Activated naive CD8-positive, alpha-beta T cell (primary cell): ENCODE data around the gene TBCD.

Experiments used
- H3K27ac Mint-ChIP-seq: one replicate; pipeline ENCODE4 v1.8.0; 2021; ENCODE audit warnings: mixed read lengths
- H3K27me3 Mint-ChIP-seq: one replicate; pipeline ENCODE4 v1.8.0; 2021; ENCODE audit warnings: mixed read lengths
- H3K36me3 Mint-ChIP-seq: one replicate; pipeline ENCODE4 v1.8.0; 2021; ENCODE audit warnings: mixed read lengths
- H3K4me1 Mint-ChIP-seq: one replicate; pipeline ENCODE4 v1.8.0; 2021; ENCODE audit warnings: low read depth, mixed read lengths
- H3K4me3 Mint-ChIP-seq: one replicate; pipeline ENCODE4 v1.8.0; 2021; ENCODE audit warnings: mild to moderate bottlenecking, mixed read lengths
- H3K9me3 Mint-ChIP-seq: one replicate; pipeline ENCODE4 v1.8.0; 2021; ENCODE audit warnings: low read depth, mixed read lengths

The TBCD gene

DNA sequence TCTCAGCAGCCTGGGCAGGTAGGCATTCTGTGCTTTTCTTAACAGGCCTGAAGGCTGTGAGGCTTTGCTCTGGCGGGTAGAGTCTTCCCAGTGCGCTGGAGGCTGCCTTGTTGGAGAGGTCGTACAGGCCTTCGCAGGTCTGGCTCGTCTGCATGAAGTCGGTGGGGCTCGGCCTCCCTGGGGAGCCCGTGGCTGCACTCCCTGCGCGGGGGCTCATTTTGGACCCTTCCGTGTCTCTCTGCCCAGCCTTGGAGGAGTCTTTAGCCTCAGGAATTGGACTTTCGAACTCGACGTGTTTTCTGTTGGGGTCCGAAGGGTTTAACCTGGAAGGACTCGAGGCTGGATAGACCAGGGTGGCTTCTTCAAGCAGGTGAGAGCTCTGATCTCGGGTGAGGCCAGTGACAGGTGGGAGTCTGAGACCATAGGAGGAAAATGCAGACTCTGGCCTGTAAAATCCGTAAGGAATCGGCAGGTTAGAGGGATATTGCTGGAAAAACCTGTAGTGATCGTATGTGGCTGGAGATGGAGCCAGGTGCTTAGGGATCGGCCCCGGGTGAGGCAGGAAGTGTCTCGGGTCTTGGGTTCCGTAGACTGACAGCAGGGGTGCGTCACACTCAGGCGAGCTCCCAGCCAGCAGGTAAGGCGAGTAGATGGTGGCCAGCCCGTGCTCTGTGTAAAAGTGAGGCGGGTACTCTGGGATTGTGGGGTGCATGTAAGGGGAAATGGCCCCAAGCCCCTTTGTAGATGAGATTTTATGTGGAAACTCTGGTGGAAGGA is 79.4 kb downstream of the TBCD start:
- Mint-ChIP-seq H3K27me3 (no peaks in the 10 kb centered on the region), H3K4me1 (no peaks in the 10 kb centered on the region), H3K9me3 (no peaks in the 10 kb centered on the region), H3K36me3 (peaks cover 18% of the 10 kb centered on the region), H3K27ac (no peak overlapping the region), H3K4me3 (no peak overlapping the region)

DNA sequence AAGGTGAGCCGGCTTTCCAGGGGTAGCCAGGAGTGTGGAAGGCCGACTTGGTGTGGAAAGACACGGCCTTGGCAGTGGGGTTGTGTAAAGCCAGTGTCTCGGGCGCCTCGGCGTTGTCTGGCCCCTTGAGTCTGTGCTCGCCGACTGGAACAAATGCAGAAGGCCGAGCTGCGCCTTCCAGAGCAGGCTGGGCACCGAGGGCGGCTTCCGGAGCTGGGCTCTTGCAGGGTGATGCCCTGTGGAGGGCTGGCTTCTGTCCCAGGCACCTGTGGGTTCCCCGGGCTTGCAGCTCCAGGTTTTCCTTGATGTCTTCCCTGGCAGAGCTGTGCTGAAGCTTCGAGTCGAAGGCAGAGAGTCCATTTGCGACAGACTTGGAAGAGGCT is 79.9 kb downstream of the TBCD start:
- H3K4me3 Mint-ChIP-seq = no peak overlapping the region
- H3K27me3 Mint-ChIP-seq = no peaks in the 10 kb centered on the region
- H3K4me1 Mint-ChIP-seq = no peaks in the 10 kb centered on the region
- H3K27ac Mint-ChIP-seq = no peak overlapping the region
- H3K36me3 Mint-ChIP-seq = peaks cover 18% of the 10 kb centered on the region
- no peaks in the 10 kb centered on the region for H3K9me3 Mint-ChIP-seq

DNA sequence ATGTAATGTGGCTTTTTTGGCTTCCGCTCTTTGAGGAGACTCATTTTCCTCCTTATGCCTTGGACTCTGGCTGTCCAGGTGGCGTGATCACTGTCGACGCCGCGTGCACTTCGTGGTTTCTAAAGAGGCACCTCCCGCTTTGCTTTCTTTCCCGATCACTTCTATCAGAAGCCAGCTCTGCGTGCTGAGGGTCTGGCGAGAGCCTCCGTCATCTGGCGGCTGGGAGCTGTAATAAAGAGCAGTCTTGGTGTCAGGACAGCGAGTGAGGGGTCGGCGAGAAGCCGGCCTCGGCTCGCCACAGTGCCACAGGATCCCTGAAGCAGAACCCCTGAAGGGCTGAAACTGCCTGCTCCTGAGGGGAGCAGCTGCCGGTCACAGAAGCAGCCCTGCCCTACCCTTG is 80.5 kb downstream of the TBCD start:
- Mint-ChIP-seq H3K9me3 (no peaks in the 10 kb centered on the region), H3K27ac (no peak overlapping the region), H3K27me3 (no peaks in the 10 kb centered on the region), H3K36me3 (peaks cover 18% of the 10 kb centered on the region), H3K4me3 (no peak overlapping the region), H3K4me1 (no peaks in the 10 kb centered on the region)

DNA sequence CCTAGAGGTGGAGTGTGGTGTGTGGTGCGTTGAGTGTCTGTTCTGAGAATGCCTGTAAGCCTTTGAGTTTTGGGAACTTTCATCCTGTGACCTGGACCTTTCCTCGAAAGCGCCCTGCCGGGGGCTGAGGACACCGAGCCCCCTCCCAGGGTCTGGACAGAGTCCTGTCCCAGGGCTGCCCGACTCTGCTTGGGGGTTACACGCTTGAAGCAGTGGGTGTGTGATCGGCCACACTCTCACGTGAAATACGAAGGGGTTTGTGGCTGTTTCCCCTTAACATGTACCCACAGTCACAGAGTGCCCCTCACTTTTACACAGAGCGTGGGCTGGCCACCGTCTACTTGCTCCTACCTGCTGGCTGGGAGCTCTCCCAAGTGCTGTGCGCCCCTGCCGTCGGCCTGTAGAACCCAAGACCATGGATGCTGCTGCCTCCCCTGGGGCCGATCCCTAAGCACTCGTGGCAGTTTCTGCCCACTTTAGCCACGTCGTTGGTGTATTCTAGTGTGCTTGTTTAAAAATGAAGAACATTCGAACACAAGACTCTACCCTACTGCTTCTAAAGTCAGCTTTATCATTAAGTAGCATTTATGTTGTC is 81.1 kb downstream of the TBCD start:
- Mint-ChIP-seq H3K9me3 (no peaks in the 10 kb centered on the region), H3K36me3 (peaks cover 18% of the 10 kb centered on the region), H3K27me3 (no peaks in the 10 kb centered on the region), H3K27ac (no peak overlapping the region), H3K4me3 (no peak overlapping the region), H3K4me1 (no peaks in the 10 kb centered on the region)

DNA sequence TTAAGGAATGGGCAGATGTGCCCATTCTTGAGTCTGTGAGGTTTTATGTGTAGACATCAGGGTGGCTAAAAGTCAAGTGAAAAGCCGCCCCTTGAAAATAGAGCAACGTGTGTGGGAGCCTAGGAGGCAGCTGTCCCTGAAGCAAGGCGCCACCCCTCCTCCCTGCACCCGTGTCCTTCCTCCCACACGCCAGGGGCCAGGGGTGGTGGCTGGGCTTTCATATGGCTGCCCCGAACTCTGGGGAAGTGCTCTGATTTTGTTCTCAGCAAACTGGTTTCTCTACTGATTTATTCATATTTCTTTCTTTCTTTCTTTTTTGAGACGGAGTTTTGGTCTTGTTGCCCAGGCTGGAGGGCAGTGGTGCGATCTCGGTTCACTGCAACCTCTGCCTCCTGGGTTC is 83.3 kb downstream of the TBCD start:
- Mint-ChIP-seq H3K4me1 (no peaks in the 10 kb centered on the region), H3K27me3 (no peaks in the 10 kb centered on the region), H3K27ac (no peak overlapping the region), H3K4me3 (no peak overlapping the region), H3K36me3 (peaks cover 5% of the 10 kb centered on the region), H3K9me3 (no peaks in the 10 kb centered on the region)

DNA sequence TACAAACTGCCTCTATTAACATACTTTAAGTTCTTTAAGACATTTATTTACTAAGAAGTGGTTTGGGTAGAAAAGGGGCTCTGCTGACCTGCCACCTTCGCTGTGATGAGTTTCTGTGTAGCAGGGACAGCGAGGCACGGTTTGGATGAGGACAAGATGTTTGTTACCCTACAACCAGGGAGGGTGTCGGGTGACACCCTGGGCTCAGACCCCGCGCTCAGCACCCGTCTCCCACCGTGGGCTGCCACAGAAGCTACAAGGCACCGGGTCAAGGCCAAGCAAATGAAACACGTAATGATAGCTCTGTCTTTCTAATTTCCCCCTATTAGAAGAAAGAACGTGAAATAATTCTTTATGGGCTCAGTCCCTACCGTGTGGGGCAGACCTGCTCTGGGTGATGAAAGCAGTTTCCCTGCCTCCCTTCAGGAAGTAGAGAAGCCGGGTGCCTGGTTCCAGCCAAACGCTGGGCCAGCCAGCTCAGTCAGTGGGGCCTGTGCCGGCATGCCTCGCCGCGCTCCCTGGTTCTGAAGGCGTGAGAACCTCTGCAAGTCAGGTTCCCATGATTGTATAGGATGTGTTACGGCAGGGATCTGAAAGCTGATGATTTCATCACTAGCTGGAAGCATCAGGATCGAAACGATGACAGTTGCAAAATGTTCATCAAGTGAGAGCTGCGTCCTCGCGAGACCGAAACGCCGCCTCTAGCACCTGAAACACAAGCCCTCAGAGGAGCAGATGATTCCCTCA is 84.1 kb downstream of the TBCD start:
- no peak overlapping the region for H3K27ac Mint-ChIP-seq
- no peaks in the 10 kb centered on the region for H3K4me1 Mint-ChIP-seq
- H3K9me3 Mint-ChIP-seq = no peaks in the 10 kb centered on the region
- H3K4me3 Mint-ChIP-seq = no peak overlapping the region
- no peaks in the 10 kb centered on the region for H3K27me3 Mint-ChIP-seq
- peaks cover 5% of the 10 kb centered on the region for H3K36me3 Mint-ChIP-seq

DNA sequence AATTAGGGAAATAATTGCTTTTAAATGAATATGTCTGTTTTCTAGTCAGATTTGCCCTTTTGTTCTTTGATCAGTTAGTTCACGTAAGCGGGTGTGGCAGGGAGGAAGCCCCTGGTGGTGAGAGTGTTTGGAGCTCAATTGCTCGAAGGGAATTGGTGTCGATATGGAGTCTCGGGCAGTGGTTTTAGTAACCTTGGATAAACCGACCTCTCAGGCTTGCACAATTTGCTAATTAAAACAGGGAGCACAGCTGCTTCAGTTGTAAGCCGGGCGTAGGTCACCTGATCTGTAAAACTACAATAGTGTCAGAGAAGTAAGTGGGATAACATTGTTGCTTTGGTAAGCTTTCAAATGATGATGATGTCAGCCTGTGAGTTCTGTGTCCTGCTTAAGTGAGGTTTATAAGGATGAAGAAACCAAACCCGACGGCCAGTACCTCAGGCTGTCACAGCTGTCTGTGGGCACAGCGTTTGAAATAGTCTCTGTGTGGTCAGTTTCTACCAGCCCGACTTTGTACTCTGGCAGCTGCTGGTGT is 85.0 kb downstream of the TBCD start:
- H3K4me3 Mint-ChIP-seq = no peak overlapping the region
- H3K9me3 Mint-ChIP-seq = no peaks in the 10 kb centered on the region
- H3K27ac Mint-ChIP-seq = no peak overlapping the region
- peaks cover 5% of the 10 kb centered on the region for H3K36me3 Mint-ChIP-seq
- H3K27me3 Mint-ChIP-seq = no peaks in the 10 kb centered on the region
- no peaks in the 10 kb centered on the region for H3K4me1 Mint-ChIP-seq

DNA sequence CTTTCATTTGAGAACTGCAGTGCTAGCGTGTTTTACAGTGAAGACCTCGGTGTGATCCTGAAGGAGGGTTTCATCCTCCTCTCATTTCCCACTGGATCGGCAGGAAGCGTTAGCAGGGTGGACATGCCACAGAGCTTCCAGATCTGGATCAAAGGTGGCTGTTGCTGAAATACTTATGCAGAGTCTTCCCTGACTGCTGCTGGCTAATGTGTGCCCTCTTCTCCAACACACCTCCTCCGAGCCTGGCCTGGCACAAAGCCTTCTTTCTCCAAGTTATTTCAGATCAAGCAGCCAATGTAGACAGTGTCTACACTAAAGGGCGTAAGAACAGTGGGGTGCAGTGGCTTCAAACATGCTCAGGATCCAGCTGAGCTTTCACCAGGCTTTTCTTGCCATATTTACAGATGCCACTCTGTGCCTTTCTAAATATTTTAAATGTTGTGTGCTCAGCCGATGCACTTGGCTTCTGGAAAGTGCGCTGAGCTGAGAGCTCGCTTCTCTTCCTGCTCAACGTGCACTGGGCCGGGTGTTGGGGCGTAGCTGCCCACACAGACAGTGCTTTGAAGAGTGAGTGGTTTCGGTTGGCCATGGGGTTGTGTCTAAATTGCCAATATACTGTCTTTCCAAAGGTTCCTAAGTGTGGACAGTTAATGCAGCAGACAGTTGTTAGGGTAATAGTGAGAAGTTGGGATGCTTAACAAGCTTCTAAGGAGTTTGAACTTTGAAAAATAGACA is 85.9 kb downstream of the TBCD start:
- Mint-ChIP-seq H3K36me3 (peaks cover 5% of the 10 kb centered on the region), H3K27ac (no peak overlapping the region), H3K4me3 (no peak overlapping the region), H3K27me3 (no peaks in the 10 kb centered on the region), H3K4me1 (no peaks in the 10 kb centered on the region), H3K9me3 (no peaks in the 10 kb centered on the region)

DNA sequence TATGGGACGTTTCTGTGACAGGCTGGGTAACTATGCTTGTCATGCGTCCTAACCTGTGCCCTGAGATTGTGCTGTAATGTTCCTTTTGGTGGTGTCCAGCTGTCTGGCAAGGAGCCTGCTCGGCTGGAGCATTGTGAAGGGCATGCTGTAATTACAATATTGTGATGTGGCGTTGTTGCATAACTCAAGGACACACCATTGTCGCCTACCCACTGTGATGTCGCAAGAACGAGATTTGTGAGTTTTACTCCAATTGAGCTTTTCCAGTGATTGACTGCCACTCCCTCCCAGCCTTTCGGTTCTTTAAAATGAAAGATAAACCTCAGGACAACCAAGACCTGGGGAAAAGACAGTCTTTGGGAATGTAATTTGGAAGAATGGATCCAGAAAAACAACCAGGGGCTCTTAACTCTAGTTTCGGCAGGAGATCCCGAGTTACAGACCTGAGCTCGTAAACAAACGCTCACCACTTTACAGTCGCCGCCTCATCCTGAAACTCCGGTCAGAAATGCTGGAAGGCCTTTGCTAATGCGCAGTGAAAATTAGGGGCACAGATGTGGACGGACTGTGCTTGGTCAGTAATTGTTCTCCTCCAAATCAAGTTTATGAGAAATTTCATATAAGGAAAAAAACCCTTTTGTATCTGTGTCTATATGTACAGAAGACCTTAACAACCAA is 86.7 kb downstream of the TBCD start:
- Mint-ChIP-seq H3K27ac (no peak overlapping the region), H3K27me3 (no peaks in the 10 kb centered on the region), H3K36me3 (peaks cover 3% of the 10 kb centered on the region), H3K9me3 (no peaks in the 10 kb centered on the region), H3K4me3 (no peak overlapping the region), H3K4me1 (no peaks in the 10 kb centered on the region)

DNA sequence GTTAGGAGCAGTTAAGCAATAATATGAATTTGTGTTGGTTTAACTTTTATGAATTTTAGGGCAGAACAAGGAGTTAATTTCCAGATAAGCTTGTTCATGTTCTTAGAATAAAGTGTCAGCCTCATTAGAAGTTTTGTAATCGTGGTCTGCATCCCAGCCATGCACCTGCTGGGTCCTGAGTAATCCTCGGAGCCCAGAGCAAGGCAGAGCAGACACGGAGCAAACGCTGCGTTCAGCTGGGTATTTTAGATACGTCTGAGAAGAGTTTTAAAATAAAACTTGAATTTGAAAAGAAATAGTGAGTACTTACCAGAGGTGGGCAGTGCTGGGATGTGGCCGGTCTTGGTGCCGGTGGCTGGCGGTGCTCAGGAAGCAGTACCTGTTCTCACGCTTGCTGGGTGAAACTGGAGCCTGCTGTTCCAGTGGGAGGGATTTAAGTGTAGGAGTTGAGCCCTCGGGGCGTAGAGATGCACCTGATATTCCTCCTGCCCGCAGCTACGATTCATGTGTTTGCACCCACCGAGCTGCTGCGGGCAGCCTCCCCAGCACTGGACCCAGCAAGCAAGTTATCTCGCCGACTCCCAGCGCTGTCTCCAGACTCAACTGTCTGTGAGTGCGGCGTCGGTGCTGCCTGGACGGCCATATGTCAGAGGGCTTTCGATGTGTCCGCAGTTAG is 87.9 kb downstream of the TBCD start, which contains the start of gene ZNF750:
TSS of gene ZNF750 (minus strand) at position 406 of the 676 bp plus-strand sequence. CDS start 7,568 bp downstream, outside the sequence.
- Mint-ChIP-seq H3K4me3 (no peak within 1 kb of the TSS), H3K9me3 (no peaks in the 10 kb centered on the region), H3K27me3 (no peaks in the 10 kb centered on the region), H3K4me1 (peaks cover 1% of the 10 kb centered on the region), H3K36me3 (peaks cover 3% of the 10 kb centered on the region), H3K27ac (no peak within 1 kb of the TSS)

DNA sequence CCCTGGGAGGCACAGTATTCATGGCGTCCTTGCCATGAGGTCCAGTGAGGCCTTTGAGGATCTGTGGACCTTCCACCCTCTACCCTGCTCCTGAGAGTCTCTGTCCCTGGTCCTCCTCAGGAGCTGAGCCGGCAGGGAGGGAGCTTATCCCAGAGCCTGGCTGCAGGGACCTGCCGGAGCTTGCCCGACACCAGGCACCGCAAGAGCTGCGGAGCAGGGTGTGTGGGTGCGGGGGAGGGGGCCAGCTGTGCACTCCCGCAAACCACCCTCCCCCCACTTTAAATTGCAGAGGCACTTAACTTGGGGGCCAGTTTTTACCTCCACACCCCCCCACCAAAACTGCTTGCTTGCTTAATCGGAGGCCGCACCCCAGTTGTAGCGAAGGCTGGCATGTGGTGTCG is 88.6 kb downstream of the TBCD start:
- H3K36me3 Mint-ChIP-seq = peaks cover 3% of the 10 kb centered on the region

DNA sequence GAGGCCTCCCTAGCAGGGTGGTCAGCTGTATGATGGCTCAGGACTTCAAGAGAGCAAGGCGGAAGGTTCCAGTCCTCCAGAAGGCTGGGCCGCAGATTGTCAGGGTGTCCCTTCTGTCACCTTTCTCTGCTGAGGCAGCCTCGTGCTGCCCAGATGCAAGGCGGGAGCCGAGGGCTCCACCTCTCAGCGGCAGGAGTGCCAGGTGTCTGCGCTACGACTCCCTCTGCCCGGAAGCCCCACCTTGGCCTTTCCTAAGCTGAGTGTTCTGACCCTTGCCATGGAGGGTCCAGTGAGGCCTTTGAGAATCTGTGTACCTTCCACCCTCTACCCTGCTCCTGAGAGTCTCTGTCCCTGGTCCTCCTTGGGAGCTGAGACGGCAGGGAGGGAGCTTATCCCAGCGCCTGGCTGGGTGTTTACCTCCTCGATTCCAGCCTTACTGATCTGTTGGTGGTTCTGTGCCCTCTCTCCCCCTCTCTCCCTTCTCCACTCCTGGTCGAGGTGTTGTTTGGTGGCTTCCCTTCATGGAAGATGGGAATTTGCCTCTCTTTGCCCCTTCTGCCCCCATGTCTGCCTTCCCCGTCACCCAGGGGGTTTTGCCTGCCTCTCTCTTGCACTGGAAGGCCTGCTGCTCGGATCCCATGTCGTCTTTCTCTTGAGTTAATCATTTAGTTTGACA is 90.2 kb downstream of the TBCD start:
- Mint-ChIP-seq H3K4me3 (no peak overlapping the region), H3K4me1 (peaks cover 1% of the 10 kb centered on the region), H3K36me3 (peaks cover 5% of the 10 kb centered on the region), H3K9me3 (no peaks in the 10 kb centered on the region), H3K27ac (no peak overlapping the region), H3K27me3 (no peaks in the 10 kb centered on the region)

More for the DNA sequence above, 88.6 kb downstream of the TBCD start:
- Mint-ChIP-seq H3K4me1 (peaks cover 1% of the 10 kb centered on the region), H3K27me3 (no peaks in the 10 kb centered on the region), H3K4me3 (no peak overlapping the region), H3K9me3 (no peaks in the 10 kb centered on the region), H3K27ac (no peak overlapping the region)

DNA sequence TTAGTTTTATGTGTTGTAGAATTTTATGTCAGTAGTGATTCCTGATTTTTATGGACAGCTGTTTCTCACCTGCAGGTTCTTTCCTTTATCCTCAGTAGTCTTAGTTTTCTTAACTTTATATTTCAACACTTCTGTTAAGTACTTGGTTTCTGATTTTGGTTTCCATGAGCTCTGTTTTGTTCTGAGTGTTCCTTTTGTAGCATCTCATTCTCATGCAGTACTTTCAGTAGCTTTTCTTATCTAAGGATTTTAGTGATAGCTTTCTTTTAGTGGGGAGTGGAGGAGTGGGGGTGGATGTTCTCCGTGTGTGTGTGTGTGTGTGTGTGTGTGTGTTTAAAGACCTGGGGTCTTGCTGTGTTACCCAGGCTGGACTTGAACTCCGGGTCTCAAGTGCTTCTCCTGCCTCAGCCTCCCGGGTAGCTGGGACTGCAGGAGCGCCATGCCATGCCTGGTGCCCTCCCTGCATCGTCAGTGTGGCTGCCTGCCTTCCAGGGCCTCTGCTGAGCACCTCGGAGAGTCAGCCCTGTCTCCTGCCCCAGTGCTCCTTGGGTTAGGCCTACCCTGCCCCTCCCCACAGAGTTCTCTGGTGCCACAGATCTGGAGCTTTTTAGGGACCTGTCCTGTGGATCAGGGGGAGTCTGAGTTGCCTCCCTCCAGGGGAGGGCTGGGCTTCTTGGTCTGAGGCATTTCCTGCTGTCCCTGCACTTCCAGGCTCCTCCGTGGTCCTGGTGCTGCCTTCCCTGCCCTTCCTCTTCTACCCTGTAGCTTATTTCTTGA is 92.2 kb downstream of the TBCD start:
- no peak overlapping the region for H3K27ac Mint-ChIP-seq
- peaks cover 7% of the 10 kb centered on the region for H3K4me1 Mint-ChIP-seq
- H3K9me3 Mint-ChIP-seq = no peaks in the 10 kb centered on the region

More for the DNA sequence above, 92.2 kb downstream of the TBCD start:
- Mint-ChIP-seq H3K4me3 (no peak overlapping the region), H3K36me3 (peaks cover 2% of the 10 kb centered on the region), H3K27me3 (no peaks in the 10 kb centered on the region)
